ENCODE measurements around the gene TUBGCP4. TPM values are rescaled to one million over a fixed set of nuclear protein-coding genes. Genes with fewer than 3 reads are reported as not detected.

The TUBGCP4 gene
- total RNA-seq, 1 experiment from 2014 or later = 23.5 TPM

DNA sequence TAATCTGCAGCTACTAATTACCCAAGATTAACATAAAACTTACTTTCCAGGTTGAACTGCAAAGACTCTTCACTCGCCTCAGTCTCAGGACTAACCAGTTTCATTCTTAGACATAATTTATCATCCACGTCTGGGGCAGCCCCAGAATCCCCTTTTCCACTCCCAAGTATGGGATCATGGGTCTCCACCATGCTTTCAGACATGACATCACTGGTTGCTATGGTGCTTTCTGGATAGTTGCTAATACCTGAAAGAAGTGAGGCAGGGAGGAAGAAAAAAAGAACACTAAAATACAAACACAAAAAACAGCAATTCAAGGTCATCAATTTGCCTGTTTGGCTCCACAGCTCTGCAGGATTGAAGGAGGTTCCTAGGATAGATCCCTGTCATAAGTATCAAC is 75.4 kb downstream of the TUBGCP4 start:
- Histone ChIP-seq H3K4me2 (ENCODE audit: insufficient read depth, insufficient read length, low read length) (no peak overlapping the region), H4K5ac (ENCODE audit: insufficient read length, low read depth, low read length) (no peak overlapping the region), H2AFZ (ENCODE audit: low read length) (no peak overlapping the region), H2BK5ac (ENCODE audit: insufficient read length, low read length) (no peak overlapping the region), H4K8ac (replicated peaks; ENCODE audit: insufficient read length, low read depth, low read length) (no peak overlapping the region), H2BK12ac (ENCODE audit: insufficient read length, low read depth, low read length) (no peak overlapping the region), H2BK20ac (ENCODE audit: low read depth, low read length, poor library complexity, severe bottlenecking) (no peak overlapping the region), H3K4me1 (ENCODE audit: insufficient read depth, low read length) (no peaks in the 10 kb centered on the region), H3K23ac (ENCODE audit: insufficient read length, low read depth, low read length) (no peak overlapping the region), H3K56ac (ENCODE audit: insufficient read length, low read depth, low read length) (no peak overlapping the region), H3K79me2 (ENCODE audit: insufficient read depth, low read length) (no peaks in the 10 kb centered on the region), H3K9ac (ENCODE audit: extremely low read depth, insufficient read length, low read length) (no peak overlapping the region), H3T11ph (ENCODE audit: low read length) (no peak overlapping the region), H2AK5ac (ENCODE audit: insufficient read length, low read length) (no peak overlapping the region), H2BK15ac (ENCODE audit: low read depth, low read length) (no peak overlapping the region), H3K23me2 (ENCODE audit: insufficient read length, low read depth, low read length, poor library complexity, severe bottlenecking) (no peaks in the 10 kb centered on the region), H3K18ac (ENCODE audit: insufficient read length, low read depth, low read length) (no peak overlapping the region), H3K27me3 (ENCODE audit: insufficient read depth, low read length) (no peaks in the 10 kb centered on the region), H3K27ac (ENCODE audit: insufficient read length, low read depth, low read length) (no peak overlapping the region), H4K20me1 (ENCODE audit: control insufficient read depth, insufficient read depth, insufficient read length) (no peaks in the 10 kb centered on the region), H2BK120ac (ENCODE audit: low read depth, low read length, poor library complexity, severe bottlenecking) (no peak overlapping the region), H4K91ac (ENCODE audit: insufficient read length, low read depth, low read length) (no peak overlapping the region), H3K79me1 (ENCODE audit: insufficient read depth, low read depth, low read length, poor library complexity, severe bottlenecking) (peaks cover 9% of the 10 kb centered on the region), H3K14ac (ENCODE audit: insufficient read depth, low read length) (no peak overlapping the region), H3K9me3 (ENCODE audit: control insufficient read depth, low read depth, low read length) (no peaks in the 10 kb centered on the region), H3K4ac (ENCODE audit: low read depth, low read length) (no peak overlapping the region)
- H3K4me3 Mint-ChIP-seq = no peak overlapping the region
- TF ChIP-seq CTCF (conservative IDR thresholded peaks at IDR 0.05) = no peak
- peaks cover 1 to 4% of the 10 kb centered on the region in 2 experiments for H3K4me1 Mint-ChIP-seq
- no CpG with 5 or more reads among the region's 2 CpGs for WGBS (ENCODE audit: extremely low coverage, insufficient read length, low lambda C conversion rate)
- no peaks in the 10 kb centered on the region for H3K9me3 Mint-ChIP-seq
- no peak overlapping the region; a peak in 1 of 7 replicates for H3K27ac Mint-ChIP-seq
- DNase-seq = no peak
- no peaks in the 10 kb centered on the region for H3K27me3 Mint-ChIP-seq (ENCODE audit: low read depth)
- peaks cover 22 to 54% (median 34%) of the 10 kb centered on the region in 3 experiments for H3K36me3 Mint-ChIP-seq (ENCODE audit: insufficient read depth in 1 of 3, low read depth in 3 of 3)
